NCI-H1436 treated with DMSO at 0.1 percent for 48 hours (cell line): ENCODE measurements around the gene INPP5A.

Experiments used
- DNase-seq: peaks from one replicate; lab custom pipeline; 2025; lab: John Stamatoyannopoulos, UW

INPP5A gene

DNA sequence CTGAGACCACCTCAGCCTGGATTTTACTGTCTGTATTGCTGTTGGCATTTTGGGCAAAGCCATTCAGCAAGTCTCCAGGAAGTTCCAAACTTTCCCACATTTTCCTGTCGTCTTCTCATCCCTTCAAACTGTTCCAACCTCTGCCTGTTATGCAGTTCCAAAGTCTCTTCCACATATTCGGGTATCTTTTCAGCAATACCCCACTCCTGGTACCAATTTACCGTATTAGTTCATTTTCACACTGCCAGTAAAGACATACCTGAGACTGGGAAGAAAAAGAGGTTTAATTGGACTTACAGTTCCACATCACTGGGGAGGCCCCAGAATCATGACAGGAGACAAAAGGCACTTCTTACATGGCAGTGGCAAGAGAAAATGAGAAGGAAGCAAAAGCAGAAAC is 62.8 kb downstream of the INPP5A start:
- no peak for DNase-seq

GRCh38 chr10:132601567-132601966 is 64.0 kb downstream of the INPP5A start:
- DNase-seq: no peak

- no peak for DNase-seq
These were observed 65.0 kb downstream of the INPP5A start for GRCh38 chr10:132602614-132603013.

- DNase-seq: no peak
These were observed 66.4 kb downstream of the INPP5A start for GRCh38 chr10:132603851-132604533.

- no peak for DNase-seq
These were observed 67.1 kb downstream of the INPP5A start for GRCh38 chr10:132604686-132605085.

DNA sequence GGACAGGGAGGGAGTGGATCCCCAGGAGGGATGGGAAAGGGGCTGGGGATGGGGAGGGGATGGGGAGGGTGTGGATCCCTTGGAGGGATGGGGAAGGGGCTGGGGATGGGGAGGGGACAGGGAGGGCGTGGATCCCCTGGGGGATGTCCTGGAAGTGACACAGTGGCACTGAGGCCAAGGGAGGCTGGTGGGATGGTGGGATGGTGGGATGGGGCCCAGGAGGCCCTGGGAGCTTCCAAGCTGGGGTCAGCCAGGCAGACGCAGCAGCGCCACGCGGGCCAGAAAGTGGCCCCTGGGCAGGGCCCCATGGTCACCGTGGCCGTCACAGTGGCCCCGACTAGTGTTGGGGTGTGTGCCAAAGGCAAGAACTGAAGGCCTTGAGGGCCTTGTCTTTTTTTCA is 67.8 kb downstream of the INPP5A start:
- DNase-seq: no peak

GRCh38 chr10:132606031-132606491 is 68.5 kb downstream of the INPP5A start:
- no peak for DNase-seq

- DNase-seq: no peak
These were observed 69.1 kb downstream of the INPP5A start for GRCh38 chr10:132606536-132607316.

- DNase-seq: no peak
These were observed 69.9 kb downstream of the INPP5A start for GRCh38 chr10:132607491-132607890.

GRCh38 chr10:132607961-132608495 is 70.4 kb downstream of the INPP5A start:
- no peak for DNase-seq

GRCh38 chr10:132608511-132609195 is 71.1 kb downstream of the INPP5A start:
- no peak for DNase-seq

GRCh38 chr10:132609211-132609610 is 71.6 kb downstream of the INPP5A start:
- no peak for DNase-seq

DNA sequence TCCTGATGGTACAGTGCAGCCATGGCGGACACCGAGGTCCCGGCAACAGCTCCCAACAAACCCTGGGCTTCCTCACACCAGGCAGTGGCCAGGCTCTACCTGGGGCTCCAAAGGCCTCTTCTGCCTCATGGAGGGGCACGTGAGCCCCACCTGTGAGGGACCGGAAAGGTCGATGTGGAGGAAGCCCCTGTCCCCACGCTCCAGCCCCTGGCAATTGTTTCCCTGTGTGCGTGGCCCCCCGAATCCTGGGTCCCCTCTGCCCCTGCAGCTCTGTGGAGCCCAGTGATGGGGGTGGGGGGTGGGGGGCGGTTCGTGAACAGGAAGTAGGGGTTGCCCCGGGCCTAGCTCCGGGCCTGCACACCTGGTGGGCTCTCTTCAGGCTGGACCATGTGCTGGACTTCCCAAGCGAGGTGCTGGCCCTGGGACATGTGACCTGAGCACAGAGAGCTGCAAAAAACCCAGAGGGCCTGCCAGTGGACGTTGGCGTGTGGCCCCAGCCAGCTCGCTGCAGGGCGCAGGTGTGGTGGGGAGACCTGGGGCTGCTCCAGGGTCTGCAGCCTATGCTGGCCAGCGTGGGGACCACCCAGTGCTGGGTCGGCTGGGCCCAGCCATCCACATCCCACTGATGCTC is 72.6 kb downstream of the INPP5A start:
- DNase-seq: no peak

- DNase-seq: no peak
These were observed 73.7 kb downstream of the INPP5A start for GRCh38 chr10:132611026-132611910.

- DNase-seq: no peak
These were observed 74.4 kb downstream of the INPP5A start for GRCh38 chr10:132611986-132612385.

DNA sequence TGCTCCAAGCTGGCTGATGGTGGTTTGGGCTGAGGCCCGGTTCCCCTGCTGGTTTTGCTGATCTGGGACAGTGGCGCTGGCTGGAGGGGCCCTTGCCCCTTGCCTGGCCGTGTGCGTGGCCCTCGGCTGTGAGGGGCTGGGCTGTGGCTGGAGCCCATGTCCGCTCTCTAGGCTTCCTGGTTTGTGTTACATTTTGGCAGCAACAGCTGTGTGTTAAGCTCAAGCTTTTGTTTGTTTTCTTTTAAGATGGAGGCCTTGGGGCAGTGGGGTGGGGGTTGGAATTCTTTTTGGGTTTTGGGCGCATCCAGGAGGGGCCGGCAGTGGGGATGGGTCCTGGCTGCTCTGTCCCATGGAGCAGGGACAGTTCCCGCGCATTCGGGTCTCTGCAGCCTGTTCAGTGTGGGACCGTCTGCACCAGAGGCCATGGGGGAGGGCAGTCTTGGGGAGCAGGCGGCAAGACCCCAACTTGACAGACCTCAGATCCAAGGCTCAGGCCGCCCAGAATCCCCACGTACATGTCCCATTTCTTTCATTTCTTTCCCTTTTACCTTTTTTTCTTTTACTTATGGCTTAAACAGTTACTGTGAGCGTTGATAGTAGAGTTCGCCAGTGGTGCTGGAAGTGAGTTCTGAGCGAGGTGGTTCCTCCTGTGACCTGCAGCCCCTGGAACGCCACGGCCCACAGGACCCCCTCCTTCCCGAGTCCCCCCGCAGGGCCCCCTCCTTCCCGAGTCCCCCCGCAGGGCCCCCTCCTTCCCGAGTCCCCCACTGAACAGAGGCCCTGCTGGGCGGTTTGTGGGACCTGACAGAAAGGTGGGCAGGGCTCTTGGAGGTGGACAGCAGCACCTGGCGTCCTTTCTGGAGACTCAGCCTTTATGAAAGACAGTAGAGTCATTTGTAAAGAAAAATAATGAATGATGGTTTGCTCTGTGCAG is 75.3 kb downstream of the INPP5A start:
- DNase-seq: no peak

GRCh38 chr10:132613566-132614348 is 76.2 kb downstream of the INPP5A start:
- no peak for DNase-seq

DNA sequence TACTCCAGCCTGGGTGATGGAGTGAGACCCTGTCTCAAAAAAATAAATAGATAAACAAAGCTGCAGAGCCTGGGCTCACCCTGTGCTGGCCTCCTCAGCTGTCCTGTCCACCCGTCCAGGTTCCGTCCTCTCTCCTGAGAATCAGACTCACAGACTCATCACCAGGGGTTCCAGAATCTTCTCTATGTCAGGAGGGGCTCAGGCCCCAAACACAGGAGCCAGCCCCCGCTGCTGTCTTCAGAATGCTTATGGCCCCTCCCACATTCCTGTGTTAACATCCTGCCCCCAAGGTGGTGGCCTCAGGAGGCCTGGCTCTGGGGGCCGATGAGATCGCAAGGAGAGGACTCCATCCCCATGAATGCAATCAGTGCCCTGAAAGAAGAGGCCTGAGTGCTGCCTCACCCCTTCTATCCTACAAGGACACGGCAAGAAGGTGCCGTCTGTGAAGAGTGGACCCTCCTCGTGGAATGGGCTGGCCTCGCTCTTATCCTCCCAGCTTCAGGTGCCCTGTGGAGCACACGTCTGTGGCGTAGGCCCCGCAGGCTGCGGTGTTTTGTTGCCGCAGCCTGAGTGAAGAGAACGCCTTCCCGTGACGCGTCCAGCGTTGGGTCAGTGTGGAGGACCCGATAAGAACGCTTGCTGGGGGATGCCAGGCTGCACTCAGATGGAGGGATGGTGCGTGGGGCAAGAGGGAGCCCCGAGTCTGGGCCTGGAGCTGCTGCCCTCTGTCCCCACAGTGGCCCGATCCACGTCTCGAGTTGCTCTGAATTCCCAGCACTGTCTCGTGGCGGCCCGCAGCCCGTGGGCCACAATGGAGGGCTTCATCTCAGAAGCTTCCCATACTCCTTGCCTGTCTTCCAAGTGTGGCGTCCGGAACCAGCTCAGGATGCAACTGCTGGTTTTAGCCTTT is 77.1 kb downstream of the INPP5A start:
- no peak for DNase-seq
